HG03575 (cell line): ENCODE measurements around the gene DSCAM.
"Not testable (repeated sequence)": the region's sequence is repeated elsewhere in the genome, so short reads cannot be mapped to it uniquely, and the experiment has no call there.

Experiments
- ATAC-seq: cut with Tn5 transposase; IDR thresholded peaks from one replicate; pipeline ENCODE4 v1.9.1; 2021; ENCODE audit not compliant: unreplicated experiment, insufficient number of reproducible peaks, low FRiP score; ENCODE audit errors: extremely low read depth

DSCAM gene

DNA sequence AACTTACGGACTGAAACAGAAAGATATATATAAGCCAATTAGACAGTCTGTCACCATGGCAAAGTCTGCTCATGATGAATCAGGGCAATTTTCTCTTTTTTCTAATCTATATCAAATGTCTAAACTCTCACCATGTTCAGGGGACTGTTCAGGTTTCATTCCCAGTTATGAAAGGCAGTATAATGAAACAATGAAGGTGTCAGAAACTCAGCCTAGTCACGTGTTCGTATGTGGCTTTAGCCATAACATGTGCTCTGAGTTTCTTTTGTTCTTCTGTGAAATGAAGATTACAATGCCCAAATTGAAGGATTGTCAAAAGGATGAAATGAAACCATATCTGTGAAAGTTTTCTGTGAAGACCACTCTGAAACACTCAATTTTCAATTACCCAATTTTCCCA, 392.9 kb downstream of the DSCAM start:
- ATAC-seq, result no peak

- ATAC-seq, result no peak
Measured at GRCh38 chr21:40453183-40453582, 393.8 kb downstream of the DSCAM start.

- no peak for ATAC-seq
Measured at GRCh38 chr21:40452548-40452947, 394.4 kb downstream of the DSCAM start.

DNA sequence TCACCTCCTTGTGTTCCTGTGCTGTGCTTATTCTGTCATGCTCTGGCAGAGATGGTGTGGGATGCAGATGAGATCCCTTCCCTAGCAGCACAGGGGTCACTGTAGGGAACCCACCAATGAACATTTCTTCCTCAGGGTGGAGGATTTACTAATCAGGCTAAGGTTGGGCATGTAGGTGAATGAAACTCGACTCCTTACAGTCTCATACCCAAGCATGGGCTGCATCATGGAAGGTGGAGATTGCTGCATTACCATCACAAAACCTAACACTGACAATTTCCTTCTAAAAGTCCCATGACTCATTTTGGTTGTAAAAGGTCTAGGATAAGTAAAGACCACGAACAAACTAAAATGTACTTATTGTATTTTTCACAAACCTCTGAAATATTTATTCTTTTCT, 399.9 kb downstream of the DSCAM start:
- ATAC-seq, result no peak

- no peak for ATAC-seq
Measured at GRCh38 chr21:40445349-40445921, 401.5 kb downstream of the DSCAM start.

DNA sequence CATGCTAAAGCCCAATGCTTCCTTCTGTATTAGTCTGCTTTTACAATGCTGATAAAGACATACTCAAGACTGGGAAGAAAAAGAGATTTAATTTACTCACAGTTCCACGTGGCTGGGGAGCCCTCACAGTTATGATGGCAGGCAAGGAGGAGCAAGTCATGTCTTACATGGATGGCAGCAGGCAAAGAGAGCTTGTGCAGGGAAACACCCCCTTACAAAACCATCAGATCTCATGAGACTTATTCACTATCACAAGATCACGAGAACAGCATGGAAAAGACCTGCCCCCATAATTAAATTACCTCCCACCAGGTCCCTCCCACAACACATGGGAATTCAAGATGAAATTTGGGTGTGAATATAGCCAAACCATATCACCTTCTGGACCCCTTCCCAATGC, 407.4 kb downstream of the DSCAM start:
- ATAC-seq, result not testable (repeated sequence)

- no peak for ATAC-seq
Measured at GRCh38 chr21:40438616-40439015, 408.3 kb downstream of the DSCAM start.

DNA sequence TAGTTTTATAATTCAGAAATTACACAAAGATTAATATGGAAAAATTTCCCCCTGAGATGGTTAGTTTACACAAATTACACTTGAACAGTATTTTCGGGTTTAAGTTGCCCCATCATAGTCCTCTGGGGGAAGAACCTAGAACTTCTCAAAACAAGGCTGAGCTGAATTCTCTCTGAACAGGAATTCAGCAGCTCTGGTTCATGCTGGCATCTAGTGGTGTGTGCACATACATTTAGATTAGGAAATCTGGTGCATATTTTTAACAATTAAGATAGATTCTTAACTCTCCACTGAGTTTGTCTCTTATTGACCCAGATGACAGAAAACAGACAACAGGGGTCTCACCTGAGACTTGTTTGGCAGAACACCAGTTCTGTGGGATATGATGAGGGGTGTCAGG, 410.7 kb downstream of the DSCAM start:
- no peak for ATAC-seq

- ATAC-seq, result no peak
Measured at GRCh38 chr21:40433538-40433937, 413.4 kb downstream of the DSCAM start.

DNA sequence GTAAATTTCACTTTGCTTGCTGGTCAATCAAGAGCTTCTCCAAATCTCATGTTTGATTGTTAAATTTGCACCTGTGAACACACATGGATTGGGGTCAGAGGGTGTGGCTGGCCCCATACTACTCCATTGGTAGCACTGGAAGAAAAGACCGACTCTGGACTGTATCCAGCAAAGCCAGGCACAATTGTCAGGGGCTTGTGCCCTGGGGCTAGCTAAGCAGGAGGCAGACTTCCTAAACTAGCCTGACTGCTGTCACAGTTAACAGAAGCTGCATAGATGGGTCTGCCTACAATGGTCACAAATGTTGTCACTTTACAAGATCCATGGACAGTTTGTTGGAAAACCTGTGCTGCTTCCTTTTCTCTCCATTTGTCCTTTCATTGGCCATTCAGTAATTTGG, 421.0 kb downstream of the DSCAM start:
- ATAC-seq, result no peak

DNA sequence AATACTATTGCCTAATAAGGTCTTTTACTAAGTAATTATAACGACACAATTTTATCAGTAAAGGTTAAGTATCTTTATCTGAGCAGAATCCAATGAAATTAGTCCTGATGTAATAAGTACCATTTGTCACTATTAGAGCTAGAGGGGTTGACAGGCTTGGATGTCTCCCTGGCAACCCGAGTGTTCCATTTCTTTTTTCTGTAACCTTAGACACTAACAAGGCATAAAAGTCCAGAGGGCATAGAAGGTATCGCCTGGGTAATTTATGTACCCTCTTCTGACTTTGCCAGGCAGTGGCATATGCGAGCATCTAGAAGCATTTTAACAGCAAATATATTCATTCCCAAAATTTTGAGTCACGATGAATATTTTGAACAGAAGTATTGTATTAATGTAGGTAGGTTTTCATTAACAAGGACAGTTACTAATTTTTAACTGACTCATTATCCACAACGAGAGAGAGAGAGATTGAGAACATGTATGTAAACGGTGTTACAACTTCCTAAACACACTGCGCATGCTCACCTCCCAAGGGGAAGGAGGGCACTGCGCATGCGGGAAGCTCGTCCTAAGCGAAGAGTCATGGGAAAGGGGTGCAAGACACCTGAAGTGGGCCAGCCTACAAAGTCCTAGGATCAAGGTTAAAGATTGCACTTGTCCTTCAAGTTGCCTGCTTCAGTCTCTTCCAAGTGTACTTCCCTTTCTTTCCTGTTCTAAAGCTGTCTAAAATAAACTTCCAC, 423.9 kb downstream of the DSCAM start:
- no peak for ATAC-seq

DNA sequence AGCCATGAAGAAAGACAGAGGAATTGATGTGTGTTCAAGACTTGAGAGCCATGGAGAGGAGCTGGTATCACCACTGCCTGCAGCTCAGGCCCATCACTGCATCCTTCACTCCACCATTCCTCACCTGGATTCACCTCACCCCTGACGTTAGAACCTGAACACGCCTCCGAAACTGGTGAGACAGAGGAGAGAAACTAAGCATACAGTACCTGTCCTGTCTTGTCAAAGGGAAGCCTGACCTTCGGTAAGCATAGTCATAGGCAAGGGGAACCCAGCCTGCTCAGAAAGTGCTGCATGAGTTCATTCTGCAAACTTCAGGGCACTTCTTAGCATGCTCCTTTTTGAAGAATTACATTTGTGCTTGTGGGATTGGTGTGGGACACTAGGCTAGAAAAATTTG, 425.8 kb downstream of the DSCAM start:
- no peak for ATAC-seq

DNA sequence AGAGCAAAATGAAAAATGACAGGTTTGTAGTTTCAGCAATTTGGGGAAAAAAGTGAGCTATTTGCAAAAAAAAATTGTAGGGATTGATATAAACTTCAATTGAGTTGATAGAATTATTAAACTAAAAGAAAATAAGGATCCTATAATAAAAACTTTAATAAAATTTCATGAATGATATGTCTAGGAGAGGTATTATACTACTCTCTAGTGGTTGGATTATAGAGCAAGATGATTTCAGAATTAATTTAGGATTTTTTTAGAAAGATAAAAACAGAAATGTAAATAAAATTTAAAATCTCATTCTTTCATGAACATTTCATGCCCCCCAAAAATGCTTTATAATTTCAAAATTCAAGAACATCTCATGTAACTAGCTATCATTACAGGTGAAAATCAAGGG, 430.4 kb downstream of the DSCAM start:
- no peak for ATAC-seq

DNA sequence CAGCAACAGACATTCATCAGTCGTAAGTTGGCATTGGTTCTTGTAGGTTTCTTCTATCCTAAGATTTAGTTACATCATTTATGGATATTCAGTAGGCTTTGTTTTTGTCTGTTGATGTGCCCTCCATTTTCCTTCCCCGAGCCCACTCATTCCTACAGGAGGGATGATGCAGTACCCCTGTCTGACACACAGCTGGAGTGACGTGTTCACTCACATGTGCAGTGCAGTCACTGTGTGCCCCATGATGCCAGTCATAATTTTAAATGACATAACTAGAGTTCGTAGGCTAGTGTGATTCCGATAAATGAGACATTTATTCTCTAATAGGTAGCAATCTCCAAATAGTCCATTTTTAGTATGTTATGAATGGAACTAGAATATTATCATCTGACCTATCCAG, 438.4 kb downstream of the DSCAM start:
- ATAC-seq, result no peak

- ATAC-seq, result no peak
Measured at GRCh38 chr21:40404396-40404800, 442.6 kb downstream of the DSCAM start.

GRCh38 chr21:40402884-40403582, 443.9 kb downstream of the DSCAM start:
- ATAC-seq, result no peak

- ATAC-seq, result no peak
Measured at GRCh38 chr21:40395732-40396131, 451.2 kb downstream of the DSCAM start.

GRCh38 chr21:40393066-40393465, 453.9 kb downstream of the DSCAM start:
- ATAC-seq, result no peak

DNA sequence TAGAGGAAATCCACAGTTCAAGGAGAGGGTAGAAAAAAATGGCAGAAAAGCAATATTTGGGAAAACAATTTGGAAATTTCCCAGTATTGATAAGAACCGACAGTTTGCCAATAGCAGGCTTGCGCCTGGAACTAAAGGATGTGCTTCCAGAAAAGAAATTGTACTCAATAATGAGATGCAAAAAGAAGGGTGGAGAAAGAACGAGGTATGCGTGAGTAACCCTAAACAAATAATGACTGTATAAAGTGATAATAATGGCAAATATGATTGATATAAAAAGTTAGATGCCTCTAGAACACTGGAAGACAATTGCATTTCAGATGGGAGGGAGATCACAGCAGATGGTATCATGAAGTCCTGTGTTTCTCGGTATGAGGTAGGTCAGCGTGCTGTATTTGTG, 458.9 kb downstream of the DSCAM start:
- ATAC-seq, result no peak

- ATAC-seq, result no peak
Measured at GRCh38 chr21:40386981-40387747, 459.8 kb downstream of the DSCAM start.
